Nucleus accumbens (tissue), 56 donors: ENCODE data around the gene NGFR.

Experiments
- DNase-seq, 56 donors: peaks; one replicate each; lab custom pipeline; 2025; lab: John Stamatoyannopoulos, UW

NGFR gene

GRCh38 chr17:49468811-49469385 is 26.2 kb upstream of the NGFR start:
- no peak for DNase-seq

GRCh38 chr17:49469831-49470810 is 25.0 kb upstream of the NGFR start:
- peak in 11 of 56 donors; percentile 3 to 84 (median 13) for DNase-seq

GRCh38 chr17:49471089-49471683 is 23.9 kb upstream of the NGFR start:
- DNase-seq, result peak in 47 of 56 donors; percentile 4 to 76 (median 43)

GRCh38 chr17:49471769-49472168 is 23.3 kb upstream of the NGFR start:
- no peak for DNase-seq

GRCh38 chr17:49472527-49472926 is 22.6 kb upstream of the NGFR start:
- no peak for DNase-seq

GRCh38 chr17:49473900-49474751 is 21.0 kb upstream of the NGFR start:
- DNase-seq, result no peak

GRCh38 chr17:49477709-49478108 is 17.4 kb upstream of the NGFR start:
- DNase-seq, result no peak

- DNase-seq, result no peak
Observed at GRCh38 chr17:49480836-49481615, 14.1 kb upstream of the NGFR start.

- DNase-seq, result peak in 11 of 56 donors; percentile 3 to 34 (median 14)
Observed at GRCh38 chr17:49482144-49482817, 12.8 kb upstream of the NGFR start.

GRCh38 chr17:49483599-49484509 is 11.2 kb upstream of the NGFR start:
- no peak for DNase-seq

GRCh38 chr17:49484588-49484987 is 10.5 kb upstream of the NGFR start:
- no peak for DNase-seq

GRCh38 chr17:49486012-49486641 is 9.0 kb upstream of the NGFR start:
- no peak for DNase-seq

- DNase-seq, result no peak
Observed at GRCh38 chr17:49487183-49487582, 7.9 kb upstream of the NGFR start.

GRCh38 chr17:49488612-49489011 is 6.5 kb upstream of the NGFR start:
- DNase-seq, result no peak

- no peak for DNase-seq
Observed at GRCh38 chr17:49489348-49489747, 5.7 kb upstream of the NGFR start.

- no peak for DNase-seq
Observed at GRCh38 chr17:49490276-49490675, 4.8 kb upstream of the NGFR start.

GRCh38 chr17:49491192-49491769 is 3.8 kb upstream of the NGFR start:
- no peak for DNase-seq
